ENCODE measurements around the gene TNFRSF4.
"Not testable (repeated sequence)": the region's sequence is repeated elsewhere in the genome, so short reads cannot be mapped to it uniquely, and the experiment has no call there.

The TNFRSF4 gene

DNA sequence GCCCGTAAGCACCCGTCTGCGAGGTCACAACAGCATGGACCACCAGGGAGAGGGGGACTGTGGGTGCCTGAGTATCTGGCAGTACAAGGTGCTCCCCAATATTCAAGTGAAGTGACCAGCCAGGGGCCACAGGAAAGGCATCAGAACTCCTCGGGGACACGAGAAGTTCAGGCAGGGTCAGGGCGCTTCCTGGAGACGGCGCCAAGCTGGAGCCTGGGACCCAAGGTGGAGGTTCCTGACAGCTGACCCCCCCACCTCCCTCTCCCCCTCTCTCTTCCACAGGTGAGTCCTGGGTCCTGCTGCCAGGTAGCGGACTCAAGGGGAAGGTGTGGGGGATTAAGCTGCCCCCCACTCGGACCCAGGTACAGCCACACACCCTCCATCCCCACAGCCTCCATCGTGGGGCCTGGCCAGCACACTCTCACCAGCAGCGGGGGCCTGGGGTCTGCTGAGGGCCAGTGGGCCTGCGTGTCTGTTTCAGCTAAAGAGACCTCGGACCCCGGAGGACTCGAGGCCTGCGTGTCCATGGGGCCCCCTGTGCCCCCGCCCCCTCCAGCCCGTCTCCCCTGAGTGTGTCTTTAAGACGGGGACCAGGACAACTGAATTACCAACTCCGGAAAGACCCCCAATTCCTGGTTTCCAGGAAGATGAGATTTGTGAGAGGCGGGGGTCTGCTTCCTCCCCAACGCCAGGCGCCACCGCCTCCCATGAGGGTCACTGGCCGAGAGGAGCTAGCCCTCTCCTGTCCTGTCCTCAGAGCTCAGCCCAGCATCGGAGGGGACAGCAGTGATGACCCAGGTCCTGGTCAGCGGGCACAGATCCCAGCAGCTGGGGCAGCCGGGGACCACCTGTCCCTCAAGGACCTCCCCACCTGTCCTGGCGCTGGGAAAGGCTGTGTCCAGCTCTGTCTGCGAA lies 13.7 kb downstream of the TNFRSF4 start:
- DNase-seq, result no peak

DNA sequence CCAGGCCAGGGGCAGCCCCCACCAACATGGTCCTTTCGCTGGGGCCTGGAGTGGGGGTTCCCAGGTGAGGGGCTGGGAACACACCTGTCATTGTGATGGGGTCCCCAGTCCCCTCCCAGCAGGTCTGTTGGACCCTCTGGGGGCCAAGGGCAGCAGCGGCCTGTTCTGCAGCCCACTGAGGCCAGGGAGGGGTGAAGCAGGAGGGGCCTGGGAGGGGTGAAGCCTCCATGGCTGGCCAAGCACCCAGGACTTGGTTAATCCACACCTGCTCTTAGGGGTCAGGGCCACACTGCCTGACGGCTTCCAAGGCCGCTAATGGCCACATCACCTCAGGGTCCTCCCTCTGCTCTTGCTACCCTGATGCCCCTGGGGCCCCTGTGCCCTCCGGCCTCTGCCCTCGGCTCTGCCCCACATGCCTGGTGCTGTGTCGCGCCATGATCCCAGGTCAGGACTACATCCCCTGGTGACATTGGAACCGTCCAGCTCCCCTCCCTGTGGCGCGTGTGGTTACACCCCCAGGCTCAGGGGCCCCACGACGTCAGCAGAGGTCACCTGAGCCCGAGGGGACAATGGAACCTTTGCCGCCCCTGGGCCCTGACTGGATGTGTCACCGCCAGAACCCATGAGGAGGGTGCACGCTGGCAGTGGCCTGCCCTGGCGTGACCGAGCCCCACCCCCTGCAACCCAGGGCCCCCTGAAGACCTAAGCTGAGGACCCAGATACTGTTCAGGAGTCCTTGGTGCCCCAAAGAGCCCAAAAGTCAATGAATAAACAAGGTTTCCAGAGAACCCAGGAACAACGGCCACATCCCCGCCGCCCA lies 14.6 kb downstream of the TNFRSF4 start:
- no peak for DNase-seq

DNA sequence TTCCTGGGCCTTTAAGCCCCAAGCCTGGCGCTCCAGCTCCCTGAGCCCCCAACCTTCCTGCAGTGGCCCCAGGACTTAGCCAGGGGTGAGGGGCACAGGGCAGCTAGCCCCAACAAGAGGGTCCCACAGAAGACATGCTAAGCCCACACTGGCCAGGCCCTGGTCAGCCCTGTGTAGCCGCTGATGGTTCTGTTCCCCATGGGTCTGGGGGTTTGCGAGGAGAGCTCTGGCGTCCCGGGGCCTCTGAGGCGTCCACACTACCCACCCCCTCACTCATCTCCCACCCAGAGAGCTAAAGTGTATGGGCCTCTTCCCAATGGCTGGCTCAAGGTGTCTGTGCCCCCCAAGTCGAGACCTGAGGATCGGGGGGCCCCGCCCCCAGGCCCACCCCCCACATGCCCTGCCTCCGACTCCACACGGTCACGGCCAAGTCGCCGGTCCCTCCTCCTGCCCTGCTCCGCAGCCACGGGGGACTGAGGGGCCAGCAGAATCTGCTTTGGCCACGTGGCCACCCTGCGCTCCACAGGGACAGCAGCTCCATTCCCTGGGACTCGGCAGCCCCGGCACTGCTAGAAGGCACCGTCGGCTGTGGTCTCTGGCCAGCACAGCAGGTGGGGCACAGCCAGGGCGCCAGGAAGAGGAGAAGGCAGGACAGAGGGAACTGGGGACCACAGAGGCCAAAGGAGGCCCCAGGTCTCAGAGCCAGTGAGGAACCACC lies 15.4 kb downstream of the TNFRSF4 start:
- DNase-seq, result no peak

DNA sequence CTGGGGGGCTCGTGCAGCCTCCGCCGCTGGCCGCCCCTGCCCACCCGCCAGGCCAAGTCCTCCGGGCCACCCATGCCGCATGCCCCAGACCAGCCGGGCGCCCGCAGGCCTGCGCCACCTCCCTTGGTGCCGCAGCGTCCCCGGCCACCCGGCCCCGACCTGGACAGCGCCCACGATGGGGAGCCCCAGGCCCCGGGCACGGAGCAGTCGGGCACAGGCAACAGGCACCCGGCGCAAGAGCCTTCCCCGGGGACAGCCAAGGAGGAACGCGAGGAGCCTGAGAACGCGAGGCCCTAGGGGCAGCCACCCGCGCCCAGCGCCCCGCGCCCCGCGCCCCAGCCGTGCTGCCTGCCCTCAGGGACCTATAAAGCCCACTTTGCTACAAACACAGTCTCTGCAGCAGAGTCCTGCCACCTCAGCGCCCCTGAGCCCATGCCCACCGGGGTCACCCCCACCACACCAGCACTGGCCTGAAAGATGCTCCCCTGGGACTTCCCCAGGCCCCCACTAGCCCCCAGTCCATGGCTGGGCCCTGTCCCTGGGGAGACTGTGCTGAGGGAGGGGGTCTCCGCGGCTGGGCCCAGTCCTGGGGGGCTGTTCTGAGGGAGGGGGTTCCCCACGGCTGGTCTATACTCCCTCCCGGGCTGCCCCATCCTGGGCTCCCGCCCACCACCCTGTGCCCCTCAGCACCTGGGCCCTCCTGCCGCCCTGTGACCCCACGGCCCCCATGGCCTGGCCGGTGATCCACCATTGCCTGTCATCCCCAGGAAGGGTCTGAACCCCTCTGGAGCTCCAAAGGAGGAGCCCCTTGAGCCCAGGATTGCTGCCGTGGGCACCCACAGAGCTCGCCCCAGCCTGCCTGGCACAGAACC lies 16.2 kb downstream of the TNFRSF4 start:
- DNase-seq, result no peak

DNA sequence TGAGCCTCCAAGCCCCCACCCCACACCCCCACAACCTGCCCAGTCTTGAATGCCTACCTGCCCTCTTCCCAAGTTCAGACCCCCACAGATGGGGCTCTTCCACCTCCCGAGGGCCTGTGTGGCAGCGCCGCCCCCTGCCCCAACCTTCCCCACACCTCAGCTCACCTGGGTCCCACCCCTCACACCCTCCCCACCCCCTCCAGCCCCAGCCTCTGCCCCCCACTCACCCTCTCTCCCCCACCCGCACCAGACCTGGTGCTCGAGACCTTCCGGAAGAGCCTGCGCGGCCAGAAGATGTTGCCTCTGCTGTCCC lies 16.8 kb downstream of the TNFRSF4 start:
- DNase-seq, result no peak

DNA sequence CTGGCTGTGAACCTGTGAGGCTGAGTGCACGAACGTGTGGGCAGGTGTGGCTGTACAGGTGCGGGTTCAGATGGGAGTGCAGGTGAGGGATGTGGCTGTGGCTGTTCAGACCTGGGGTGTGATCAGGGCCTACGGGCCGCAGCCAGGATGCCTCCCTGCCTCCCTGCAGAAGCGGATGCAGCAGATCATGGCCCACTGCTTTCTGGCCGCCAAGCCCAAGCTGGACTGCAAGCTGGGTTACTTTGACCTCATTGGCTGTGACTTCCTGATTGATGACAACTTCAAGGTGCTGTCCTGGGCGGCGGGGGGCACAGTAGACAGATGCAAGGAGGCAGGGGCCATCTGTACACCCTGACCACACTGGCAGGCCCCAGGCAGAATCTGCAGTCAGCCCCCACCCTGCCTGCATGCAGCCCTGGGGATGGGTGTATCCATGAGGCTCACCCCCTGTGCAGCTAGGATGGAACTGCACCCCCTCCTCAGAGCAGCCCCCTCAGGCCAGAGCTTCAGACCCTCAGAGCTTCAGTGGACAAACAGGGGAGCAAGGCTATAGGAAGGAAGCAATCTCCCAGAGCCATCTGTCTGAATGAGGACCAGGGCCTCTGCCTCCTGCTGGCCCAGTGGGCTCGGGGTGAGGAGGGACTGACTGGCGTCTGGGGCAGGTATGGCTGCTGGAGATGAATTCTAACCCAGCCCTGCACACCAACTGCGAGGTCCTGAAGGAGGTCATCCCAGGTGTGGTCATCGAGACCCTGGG lies 17.3 kb downstream of the TNFRSF4 start:
- DNase-seq, result no peak

DNA sequence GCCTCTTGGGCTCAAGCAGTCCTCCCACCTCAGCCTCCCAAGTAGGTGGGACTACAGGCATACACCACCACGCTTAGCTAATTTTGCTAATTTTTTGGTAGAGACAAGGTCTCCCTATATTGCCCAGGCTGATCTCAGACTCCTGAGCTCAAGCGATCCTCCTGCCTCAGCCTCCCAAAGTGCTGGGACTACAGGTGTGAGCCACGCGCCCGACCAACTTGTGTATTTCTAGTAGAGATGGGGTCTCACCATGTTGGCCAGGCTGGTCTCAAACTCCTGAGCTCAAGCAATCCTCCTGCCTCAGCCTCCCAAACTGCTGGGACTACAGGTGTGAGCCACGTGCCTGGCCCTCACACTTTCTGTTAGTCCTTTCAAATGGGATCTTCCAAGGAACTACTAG lies 18.2 kb downstream of the TNFRSF4 start:
- not testable (repeated sequence) for DNase-seq

DNA sequence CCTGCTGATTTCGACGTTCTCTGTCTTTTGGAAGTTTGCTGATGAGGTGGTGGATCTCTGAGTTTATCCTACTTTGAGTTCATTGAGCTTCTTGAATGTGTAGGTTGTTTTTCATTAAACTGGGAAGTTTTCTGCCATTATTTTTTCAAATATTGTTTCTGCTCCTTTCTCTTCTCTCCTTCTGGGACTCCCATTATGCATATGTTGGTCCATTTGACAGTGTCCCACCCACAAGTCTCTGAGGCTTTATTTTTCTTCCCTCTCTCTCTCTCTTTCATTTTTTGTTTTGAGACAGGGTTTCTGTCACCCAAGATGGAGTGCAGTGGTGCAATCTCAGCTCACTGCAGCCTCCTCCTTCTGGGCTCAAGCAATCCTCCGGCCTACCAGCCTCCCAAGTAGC lies 19.2 kb downstream of the TNFRSF4 start:
- DNase-seq, result no peak

DNA sequence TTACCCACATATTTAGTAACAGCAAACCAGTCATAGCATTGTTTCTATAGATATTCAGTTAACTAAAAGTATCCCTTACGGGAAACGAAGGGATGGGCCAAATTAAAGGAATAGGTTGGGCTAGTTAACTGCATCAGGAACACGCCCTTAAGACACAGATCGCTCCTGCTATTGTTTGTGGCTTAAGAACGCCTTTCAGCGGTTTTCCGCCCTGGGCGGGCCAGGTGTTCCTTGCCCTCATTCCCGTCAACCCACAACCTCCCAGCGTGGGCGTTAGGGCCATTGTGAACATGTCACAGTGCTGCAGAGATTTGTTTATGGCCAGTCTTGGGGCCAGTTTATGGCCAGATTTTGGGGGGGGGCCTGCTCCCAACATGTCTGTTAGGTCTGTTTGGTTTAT lies 22.2 kb downstream of the TNFRSF4 start:
- no peak for DNase-seq

DNA sequence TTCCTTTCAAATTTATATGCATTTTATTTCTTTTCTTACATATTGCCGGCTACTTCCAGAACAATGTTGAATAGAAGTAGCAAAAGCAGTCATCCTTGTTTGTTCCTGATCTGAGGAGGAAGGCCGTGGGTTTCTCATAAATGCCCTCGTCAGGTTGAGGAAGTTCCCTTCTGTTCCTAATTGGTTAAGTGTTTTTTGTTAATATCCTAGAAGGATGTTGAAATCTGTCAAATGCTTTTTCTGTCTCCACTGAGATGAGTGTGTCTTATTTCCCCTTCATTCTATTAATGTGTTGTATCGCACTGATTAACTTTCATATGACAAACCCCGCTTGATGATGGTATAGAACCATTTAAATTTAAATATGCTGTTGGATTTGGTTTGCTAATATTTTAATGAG lies 24.8 kb downstream of the TNFRSF4 start:
- DNase-seq, result no peak

DNA sequence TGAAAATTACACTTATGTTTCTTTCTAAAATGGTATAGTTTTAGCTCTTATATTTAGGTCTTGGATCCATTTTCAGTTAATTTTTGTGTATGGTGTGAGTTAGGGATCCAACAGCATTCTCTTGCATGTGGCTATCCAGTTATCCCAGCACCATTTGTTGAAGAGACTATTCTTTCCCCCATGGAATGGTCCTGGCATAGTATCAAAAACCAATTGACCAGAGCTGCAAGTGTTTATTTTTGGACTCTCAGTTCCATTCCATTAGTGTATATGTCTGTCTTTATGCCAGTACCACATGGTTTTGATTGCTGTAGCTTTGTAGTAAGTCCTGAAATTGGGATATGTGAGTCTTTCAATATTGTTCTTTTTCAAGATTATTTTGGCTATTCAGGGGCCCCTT lies 26.0 kb downstream of the TNFRSF4 start:
- no peak for DNase-seq

DNA sequence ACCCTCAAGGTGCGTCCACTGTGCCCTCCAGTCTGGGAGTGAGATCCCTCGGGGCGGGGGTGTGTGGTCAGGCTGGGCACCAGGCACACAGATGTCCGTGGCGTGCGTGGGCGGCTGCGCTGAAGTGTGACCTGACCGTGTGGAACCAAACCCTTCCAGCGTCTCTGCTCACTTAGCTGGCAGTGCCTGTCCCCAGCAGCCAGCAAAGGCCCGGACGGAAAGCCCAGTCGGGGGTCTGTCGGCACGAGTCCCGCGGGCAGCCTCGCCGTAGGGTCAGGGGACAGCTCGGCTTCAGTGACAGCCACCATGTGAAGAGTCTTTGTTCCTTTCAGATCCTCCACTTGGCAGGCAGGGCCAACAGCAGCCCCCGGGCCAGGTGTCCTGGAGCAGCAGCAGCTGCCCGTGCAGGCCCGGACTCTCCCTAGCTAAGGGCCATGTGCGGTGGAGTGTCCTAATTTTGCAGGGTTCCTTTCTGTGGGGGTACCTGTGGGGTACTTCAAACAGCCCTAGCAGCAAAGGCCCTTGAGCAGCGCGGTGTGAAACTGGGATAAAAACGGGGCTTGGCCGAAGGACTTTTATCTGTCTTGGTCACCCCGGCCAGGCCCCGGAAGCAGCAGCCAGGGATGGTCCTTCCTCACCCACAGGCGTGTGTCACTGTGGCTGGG lies 28.7 kb downstream of the TNFRSF4 start:
- no peak for DNase-seq

DNA sequence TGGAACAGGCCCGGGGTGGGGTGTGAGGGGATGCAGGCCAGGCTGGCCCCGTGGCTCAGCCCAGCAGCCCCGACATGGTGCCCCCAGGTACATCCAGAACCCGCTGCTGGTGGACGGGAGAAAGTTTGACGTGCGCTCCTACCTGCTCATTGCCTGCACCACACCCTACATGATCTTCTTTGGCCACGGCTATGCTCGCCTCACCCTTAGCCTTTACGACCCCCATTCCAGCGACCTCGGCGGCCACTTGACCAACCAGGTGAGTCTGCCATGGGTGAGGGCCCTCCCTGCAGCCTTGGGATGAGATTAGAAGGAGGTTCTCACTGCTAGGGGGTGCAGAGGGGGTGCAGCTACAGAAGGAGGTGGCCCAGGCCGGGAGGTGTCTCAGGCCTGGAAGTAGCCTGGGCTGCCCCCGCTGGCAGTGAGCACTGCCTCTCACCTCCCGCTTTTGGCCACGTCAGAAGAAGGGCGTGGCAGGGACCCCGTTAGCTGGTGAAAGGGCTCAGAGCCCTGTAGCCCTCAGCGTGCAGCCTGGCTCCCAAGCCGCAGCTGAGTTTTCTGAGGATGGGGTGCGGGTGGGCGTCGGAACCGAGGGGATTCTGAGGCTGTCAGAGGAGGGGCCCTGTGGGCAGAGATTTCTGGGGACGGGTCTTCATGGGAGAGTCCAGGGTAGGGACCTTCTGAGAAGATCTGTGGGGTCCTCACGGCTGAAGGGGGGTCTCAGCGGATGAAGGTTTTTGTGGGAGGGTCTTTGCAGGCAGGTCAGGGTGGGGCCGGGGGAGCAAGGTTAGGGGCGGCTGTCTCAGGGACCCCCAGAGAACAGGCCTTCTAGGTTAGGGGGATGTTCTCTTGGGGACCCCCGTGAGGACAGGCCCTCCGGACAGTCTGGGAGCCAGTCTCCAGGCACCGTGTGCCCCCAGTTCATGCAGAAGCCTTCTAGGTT lies 29.8 kb downstream of the TNFRSF4 start:
- DNase-seq, result no peak

DNA sequence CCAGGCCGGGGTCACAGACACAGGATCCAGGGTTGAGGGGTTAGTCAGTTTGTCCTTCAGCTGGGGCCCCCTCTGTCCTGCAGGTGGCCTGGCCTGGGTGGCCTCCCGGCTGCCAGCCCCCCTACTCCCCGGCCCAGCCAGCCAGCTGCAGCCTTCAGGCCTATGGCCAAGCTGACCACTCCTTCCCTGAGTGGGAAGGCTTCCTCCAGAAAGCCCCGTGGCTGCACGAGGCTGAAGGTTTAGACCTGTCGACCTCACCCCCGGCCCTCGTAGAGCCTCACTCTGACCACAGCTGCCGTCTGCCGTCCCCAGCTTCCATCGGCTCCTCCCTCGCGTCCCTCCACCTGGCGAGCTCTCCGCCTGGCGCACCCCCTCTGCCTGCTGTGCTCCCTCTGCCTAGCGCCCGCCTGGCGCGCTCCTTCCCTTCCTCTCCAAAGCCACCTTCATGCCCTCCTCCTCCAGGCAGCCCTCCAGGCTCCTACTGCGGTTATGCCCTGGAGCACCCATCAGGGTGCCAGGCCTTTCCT lies 30.7 kb downstream of the TNFRSF4 start:
- DNase-seq, result no peak

DNA sequence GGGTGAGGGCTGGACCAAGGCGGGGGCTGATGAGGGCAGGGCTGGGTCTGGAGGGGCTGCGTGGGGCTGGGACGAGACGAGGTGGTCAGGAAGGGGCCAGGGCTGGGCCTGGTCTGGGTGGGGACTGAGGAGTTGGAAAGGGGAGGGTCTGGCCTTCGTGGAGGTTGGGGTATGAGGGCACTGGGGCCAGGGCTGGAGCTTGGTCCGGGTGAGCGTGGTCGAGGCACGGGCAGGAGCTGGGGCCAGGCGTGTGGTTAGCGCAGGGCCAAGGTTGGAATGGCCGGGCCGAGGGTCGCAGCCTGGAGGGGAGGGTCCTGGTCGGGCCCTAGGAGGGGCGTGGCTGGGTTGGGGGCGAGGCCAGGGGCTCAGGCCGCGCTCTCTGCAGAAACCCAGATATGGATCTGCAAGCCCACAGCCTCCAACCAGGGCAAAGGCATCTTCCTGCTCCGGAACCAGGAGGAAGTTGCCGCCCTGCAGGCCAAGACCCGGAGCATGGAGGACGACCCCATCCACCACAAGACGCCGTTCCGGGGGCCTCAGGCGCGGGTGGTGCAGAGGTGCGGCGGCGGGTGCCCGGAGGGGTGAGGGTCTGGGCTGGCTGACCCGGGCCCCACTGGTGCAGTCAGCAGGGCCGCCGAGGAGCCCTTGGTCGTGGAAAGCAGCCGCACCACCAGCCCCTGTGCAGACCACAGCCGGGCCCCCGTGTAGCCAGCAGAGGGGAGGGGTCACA lies 31.3 kb downstream of the TNFRSF4 start:
- no peak for DNase-seq

DNA sequence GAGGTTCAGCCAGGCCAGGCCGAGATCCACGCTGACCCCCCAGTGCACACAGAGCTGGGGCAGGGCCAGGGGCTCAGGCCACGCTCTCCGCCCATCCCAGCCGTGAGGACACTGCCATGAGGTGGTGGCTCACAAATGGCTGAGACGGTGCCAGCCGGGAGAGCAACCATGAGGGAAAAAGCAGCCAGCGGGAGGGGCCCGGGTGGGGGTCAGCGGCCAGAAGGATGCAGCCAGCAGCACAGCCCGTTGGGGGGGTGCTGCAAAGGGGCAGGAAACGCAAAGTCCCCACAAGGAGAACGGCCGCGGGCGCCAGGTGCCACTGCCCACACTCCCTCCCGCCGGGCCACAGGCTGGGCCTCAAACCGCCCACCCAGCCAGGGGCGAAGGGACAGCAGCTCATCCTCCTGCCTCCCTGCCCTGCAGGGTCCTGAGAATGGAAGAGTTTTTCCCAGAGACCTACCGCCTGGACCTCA lies 32.0 kb downstream of the TNFRSF4 start:
- no peak for DNase-seq

DNA sequence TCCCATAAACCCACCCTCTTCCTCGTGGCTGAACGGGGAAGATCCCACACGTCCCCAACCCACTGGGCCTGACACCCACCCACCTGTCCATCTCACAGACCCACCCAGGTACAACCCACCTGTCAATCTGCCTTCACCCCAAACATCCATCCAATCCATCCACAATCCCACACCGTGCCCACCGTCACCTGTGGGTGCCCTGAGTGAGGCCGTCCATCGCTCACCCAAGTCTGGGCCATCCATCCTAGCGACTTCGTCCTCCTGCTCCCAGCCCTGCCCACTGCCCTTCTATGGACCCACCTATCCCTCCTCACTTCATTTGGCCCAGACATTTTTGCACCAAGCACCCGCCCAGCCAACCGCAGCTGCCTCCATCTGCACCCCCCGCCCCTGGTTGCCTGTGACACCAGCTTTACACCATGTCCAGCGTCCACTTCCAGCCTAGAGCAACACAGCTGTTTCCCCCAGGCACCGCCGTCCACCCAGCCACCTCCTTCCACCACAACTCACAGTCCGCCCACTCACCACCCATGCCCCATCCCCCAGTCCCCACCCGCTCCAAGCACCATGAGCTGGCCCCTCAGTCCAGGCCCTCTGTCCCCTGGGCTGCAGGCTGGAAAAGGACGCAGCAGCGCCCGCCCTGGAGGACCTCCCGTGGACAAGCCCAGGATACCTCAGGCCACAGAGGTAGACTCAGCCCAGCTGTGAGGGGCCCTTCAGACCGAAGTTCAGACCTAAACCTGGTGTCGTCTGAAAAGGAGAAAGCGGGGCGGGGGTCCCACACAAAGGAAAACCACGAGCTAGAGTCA lies 32.6 kb downstream of the TNFRSF4 start:
- DNase-seq, result no peak
